Astrocyte (in vitro differentiated cells and primary cell): ENCODE data around the gene NAA35. TPM values are rescaled to one million over a fixed set of nuclear protein-coding genes. Genes with fewer than 3 reads are reported as not detected.
A peak's percentile ranks its signal among the peaks of the same experiment; 100 is the strongest.
"Not testable (repeated sequence)": the region's sequence is repeated elsewhere in the genome, so short reads cannot be mapped to it uniquely, and the experiment has no call there.

ENCODE experiments used
- DNase-seq: peaks from one replicate; pipeline ENCODE4 v3.0.0-alpha.2; 2010; ENCODE audit warnings: low read depth
- FAIRE-seq: peaks from 2 replicates; lab custom pipeline; 2011; peaks lifted over from hg19 to GRCh38; lab: Jason Lieb, UNC
- H2AFZ ChIP-seq: 2 replicates; pipeline ENCODE4 v1.6.0; 2012; ENCODE audit warnings: low read depth, low read length, inconsistent platforms
- H3K27ac ChIP-seq: 2 replicates; pipeline ENCODE4 v1.5.1; 2011; ENCODE audit warnings: low read depth, low read length, inconsistent platforms
- H3K27me3 ChIP-seq: 2 replicates; pipeline ENCODE4 v1.6.0; 2011; ENCODE audit warnings: low read length, inconsistent platforms; ENCODE audit not compliant: insufficient read depth
- H3K36me3 ChIP-seq: 2 replicates; pipeline ENCODE4 v1.5.1; 2011; ENCODE audit warnings: low read length, inconsistent platforms; ENCODE audit not compliant: insufficient read depth
- H3K4me1 ChIP-seq: 2 replicates; pipeline ENCODE4 v1.5.1; 2011; ENCODE audit warnings: low read length, inconsistent platforms; ENCODE audit not compliant: insufficient read depth
- H3K4me2 ChIP-seq: 2 replicates; pipeline ENCODE4 v1.6.0; 2012; ENCODE audit warnings: low read length, inconsistent platforms
- H3K4me3 ChIP-seq: 2 replicates; pipeline ENCODE4 v1.5.1; 2011; ENCODE audit warnings: low read depth, mild to moderate bottlenecking, low read length, inconsistent platforms; ENCODE audit not compliant: insufficient read depth
- H3K79me2 ChIP-seq: 2 replicates; pipeline ENCODE4 v1.6.0; 2012; ENCODE audit warnings: mild to moderate bottlenecking, low read length, inconsistent platforms; ENCODE audit not compliant: insufficient read depth
- H3K9ac ChIP-seq: 2 replicates; pipeline ENCODE4 v1.6.0; 2012; ENCODE audit warnings: mild to moderate bottlenecking, low read length, inconsistent platforms
- H3K9me3 ChIP-seq: 2 replicates; pipeline ENCODE4 v1.5.1; 2012; ENCODE audit warnings: low read depth, mild to moderate bottlenecking, low read length, inconsistent platforms; ENCODE audit not compliant: insufficient read depth
- H4K20me1 ChIP-seq: 2 replicates; pipeline ENCODE4 v1.6.0; 2012; ENCODE audit warnings: low read length, inconsistent platforms; ENCODE audit not compliant: insufficient read depth
- H3K27ac Mint-ChIP-seq: one replicate; pipeline ENCODE4 v1.8.0; 2021; ENCODE audit warnings: mild to moderate bottlenecking, mixed read lengths; ENCODE audit not compliant: unreplicated experiment
- H3K27me3 Mint-ChIP-seq: one replicate; pipeline ENCODE4 v1.8.0; 2021; ENCODE audit warnings: low read depth, mixed read lengths; ENCODE audit not compliant: unreplicated experiment
- H3K36me3 Mint-ChIP-seq: one replicate; pipeline ENCODE4 v1.8.0; 2021; ENCODE audit warnings: low read depth, mixed read lengths; ENCODE audit not compliant: unreplicated experiment
- H3K4me1 Mint-ChIP-seq: one replicate; pipeline ENCODE4 v1.8.0; 2021; ENCODE audit warnings: low read depth, mixed read lengths; ENCODE audit not compliant: unreplicated experiment
- H3K4me3 Mint-ChIP-seq: one replicate; pipeline ENCODE4 v1.8.0; 2021; ENCODE audit warnings: mild to moderate bottlenecking, moderate library complexity, mixed read lengths; ENCODE audit not compliant: unreplicated experiment
- H3K9me3 Mint-ChIP-seq: one replicate; pipeline ENCODE4 v1.8.0; 2021; ENCODE audit warnings: mild to moderate bottlenecking, mixed read lengths; ENCODE audit not compliant: unreplicated experiment
- EZH2 ChIP-seq: IDR thresholded peaks from 2 replicates; pipeline ENCODE4 v1.6.1; 2012; ENCODE audit warnings: mild to moderate bottlenecking, low read length, inconsistent platforms; ENCODE audit not compliant: insufficient read depth
- total RNA-seq: library from RNA; stranded (reverse); gene quantifications from 2 replicates; pipeline ENCODE4 v1.2.1, GENCODE V29; 2021
- TF ChIP-seq, protein P1 (sequence below): IDR thresholded peaks from 2 replicates; pipeline ENCODE4 v1.5.1; 2011; ENCODE audit warnings: low read depth, mild to moderate bottlenecking, inconsistent platforms, low read length, moderate library complexity; ENCODE audit not compliant: insufficient read depth

Gene NAA35
- total RNA-seq, 1 donor from 2014 or later = 31.4 TPM

GRCh38 chr9:85931495-85931894 is 9.5 kb upstream of the NAA35 start:
- no peaks in the 10 kb centered on the region for H3K9me3 ChIP-seq
- H3K27me3 ChIP-seq = no peaks in the 10 kb centered on the region
- H3K27ac ChIP-seq = no peak overlapping the region
- no peak for DNase-seq
- no peaks in the 10 kb centered on the region for H3K36me3 Mint-ChIP-seq
- no peak overlapping the region for H3K9ac ChIP-seq
- H3K27me3 Mint-ChIP-seq = no peaks in the 10 kb centered on the region
- no peaks in the 10 kb centered on the region for H3K9me3 Mint-ChIP-seq
- H3K27ac Mint-ChIP-seq = no peak overlapping the region
- H3K79me2 ChIP-seq = no peaks in the 10 kb centered on the region
- no peak overlapping the region for H3K4me3 ChIP-seq
- H3K4me3 Mint-ChIP-seq = no peak overlapping the region
- H4K20me1 ChIP-seq = no peaks in the 10 kb centered on the region
- no peaks in the 10 kb centered on the region for H3K36me3 ChIP-seq
- no peak for FAIRE-seq
- no peak overlapping the region for H2AFZ ChIP-seq
- no peaks in the 10 kb centered on the region for H3K4me1 ChIP-seq
- H3K4me1 Mint-ChIP-seq = no peaks in the 10 kb centered on the region
- H3K4me2 ChIP-seq = no peak overlapping the region
- TF ChIP-seq, protein P1, sequence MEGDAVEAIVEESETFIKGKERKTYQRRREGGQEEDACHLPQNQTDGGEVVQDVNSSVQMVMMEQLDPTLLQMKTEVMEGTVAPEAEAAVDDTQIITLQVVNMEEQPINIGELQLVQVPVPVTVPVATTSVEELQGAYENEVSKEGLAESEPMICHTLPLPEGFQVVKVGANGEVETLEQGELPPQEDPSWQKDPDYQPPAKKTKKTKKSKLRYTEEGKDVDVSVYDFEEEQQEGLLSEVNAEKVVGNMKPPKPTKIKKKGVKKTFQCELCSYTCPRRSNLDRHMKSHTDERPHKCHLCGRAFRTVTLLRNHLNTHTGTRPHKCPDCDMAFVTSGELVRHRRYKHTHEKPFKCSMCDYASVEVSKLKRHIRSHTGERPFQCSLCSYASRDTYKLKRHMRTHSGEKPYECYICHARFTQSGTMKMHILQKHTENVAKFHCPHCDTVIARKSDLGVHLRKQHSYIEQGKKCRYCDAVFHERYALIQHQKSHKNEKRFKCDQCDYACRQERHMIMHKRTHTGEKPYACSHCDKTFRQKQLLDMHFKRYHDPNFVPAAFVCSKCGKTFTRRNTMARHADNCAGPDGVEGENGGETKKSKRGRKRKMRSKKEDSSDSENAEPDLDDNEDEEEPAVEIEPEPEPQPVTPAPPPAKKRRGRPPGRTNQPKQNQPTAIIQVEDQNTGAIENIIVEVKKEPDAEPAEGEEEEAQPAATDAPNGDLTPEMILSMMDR = no peak
- no peak for TF ChIP-seq EZH2

DNA sequence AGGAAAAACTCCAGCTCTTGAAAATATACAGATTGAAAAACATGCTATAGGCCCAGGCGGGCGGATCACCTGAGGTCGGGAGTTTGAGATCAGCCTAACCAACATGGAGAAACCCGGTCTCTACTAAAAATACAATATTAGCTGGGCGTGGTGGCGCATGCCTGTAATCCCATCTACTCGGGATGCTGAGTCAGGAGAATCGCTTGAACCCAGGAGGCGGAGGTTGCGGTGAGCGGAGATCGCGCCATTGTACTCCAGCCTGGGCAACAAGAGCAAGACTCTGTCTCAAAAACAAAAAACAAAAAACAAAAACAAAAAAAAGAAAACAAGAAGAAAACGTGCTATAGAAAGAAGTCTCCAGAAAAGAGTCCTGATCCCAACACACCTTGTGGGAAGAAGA is 5.0 kb upstream of the NAA35 start:
- not testable (repeated sequence) for H3K4me3 ChIP-seq, H3K27ac Mint-ChIP-seq, H3K4me2 ChIP-seq, H3K9ac ChIP-seq, H3K36me3 Mint-ChIP-seq, DNase-seq, H3K9me3 Mint-ChIP-seq, H3K27me3 Mint-ChIP-seq, H3K36me3 ChIP-seq, H3K79me2 ChIP-seq, H4K20me1 ChIP-seq, H3K4me1 Mint-ChIP-seq, H3K27ac ChIP-seq, H3K27me3 ChIP-seq, H2AFZ ChIP-seq, H3K9me3 ChIP-seq, FAIRE-seq, H3K4me1 ChIP-seq, H3K4me3 Mint-ChIP-seq

DNA sequence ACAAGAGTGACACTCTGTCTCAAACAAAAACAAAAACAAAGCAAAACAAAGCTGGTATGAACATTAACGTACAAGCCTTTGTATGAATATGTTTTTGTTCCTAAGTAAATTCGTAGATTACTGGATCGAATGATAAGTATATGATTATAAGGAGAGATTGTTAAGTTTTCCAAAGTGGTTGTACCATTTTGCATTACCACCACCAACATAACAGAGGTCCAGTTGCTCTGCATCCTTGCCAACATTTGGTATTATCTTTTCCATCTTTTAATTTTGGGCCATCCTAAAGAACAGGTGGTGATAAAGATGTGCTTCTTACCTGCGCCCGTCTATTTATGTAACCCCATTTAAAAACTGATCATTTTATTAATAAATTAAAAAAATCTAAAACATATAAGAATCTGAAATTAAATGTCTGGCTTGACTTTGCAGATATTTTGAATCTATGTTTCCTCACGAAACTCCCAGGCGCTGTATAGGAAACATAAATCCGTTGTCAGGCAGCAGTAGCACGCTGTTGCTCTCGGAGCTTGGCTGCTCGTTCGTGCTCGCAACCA is 593 bp upstream of the NAA35 start:
- H3K27me3 ChIP-seq = no peaks in the 10 kb centered on the region
- peaks cover 44% of the 10 kb centered on the region for H3K79me2 ChIP-seq
- peaks cover 27% of the 10 kb centered on the region for H4K20me1 ChIP-seq
- peak overlapping the region; percentile 67 for H3K4me3 ChIP-seq
- Mint-ChIP-seq H3K9me3 (no peaks in the 10 kb centered on the region), H3K27ac (peak overlapping the region; percentile 97), H3K36me3 (no peaks in the 10 kb centered on the region), H3K27me3 (no peaks in the 10 kb centered on the region), H3K4me1 (peaks cover 9% of the 10 kb centered on the region), H3K4me3 (peak overlapping the region; percentile 89)
- peak overlapping the region; percentile 66 for H2AFZ ChIP-seq
- peak overlapping the region; percentile 66 for H3K27ac ChIP-seq
- no peaks in the 10 kb centered on the region for H3K9me3 ChIP-seq
- no peak for TF ChIP-seq EZH2
- TF ChIP-seq, protein P1 = no peak
- FAIRE-seq (no peak), DNase-seq (no peak)
- H3K4me1 ChIP-seq = peaks cover 9% of the 10 kb centered on the region
- peaks cover 15% of the 10 kb centered on the region for H3K36me3 ChIP-seq
- H3K9ac ChIP-seq = peak overlapping the region; percentile 70
- peak overlapping the region; percentile 81 for H3K4me2 ChIP-seq
